DMS153 treated with DMSO at 0.1 percent for 48 hours (cell line): ENCODE measurements around the gene DNAH12.
"Not testable (repeated sequence)": the region's sequence is repeated elsewhere in the genome, so short reads cannot be mapped to it uniquely, and the experiment has no call there.

Source experiments
- DNase-seq: peaks from one replicate; lab custom pipeline; 2025; ENCODE audit not compliant: unreplicated experiment; lab: John Stamatoyannopoulos, UW

Gene DNAH12

GRCh38 chr3:57530071-57530608 lies 14.0 kb downstream of the DNAH12 start:
- DNase-seq = no peak

- no peak for DNase-seq
Measured at GRCh38 chr3:57518276-57518915, 25.7 kb downstream of the DNAH12 start.

GRCh38 chr3:57512166-57512565 lies 32.0 kb downstream of the DNAH12 start:
- no peak for DNase-seq

GRCh38 chr3:57505901-57506300 lies 38.2 kb downstream of the DNAH12 start:
- no peak for DNase-seq

- no peak for DNase-seq
Measured at GRCh38 chr3:57500506-57500905, 43.6 kb downstream of the DNAH12 start.

- DNase-seq = no peak
Measured at GRCh38 chr3:57497904-57498303, 46.2 kb downstream of the DNAH12 start.

- DNase-seq = no peak
Measured at GRCh38 chr3:57484563-57484962, 59.6 kb downstream of the DNAH12 start.

GRCh38 chr3:57477193-57477592 lies 67.0 kb downstream of the DNAH12 start:
- DNase-seq = not testable (repeated sequence)

GRCh38 chr3:57464801-57465200 lies 79.3 kb downstream of the DNAH12 start:
- no peak for DNase-seq

- DNase-seq = no peak
Measured at GRCh38 chr3:57464011-57464410, 80.1 kb downstream of the DNAH12 start.

GRCh38 chr3:57451150-57451846 lies 92.8 kb downstream of the DNAH12 start:
- DNase-seq = no peak

- not testable (repeated sequence) for DNase-seq
Measured at GRCh38 chr3:57449276-57449847, 94.8 kb downstream of the DNAH12 start.

GRCh38 chr3:57448489-57448888 lies 95.7 kb downstream of the DNAH12 start:
- DNase-seq = not testable (repeated sequence)

- DNase-seq = no peak
Measured at GRCh38 chr3:57446318-57446841, 97.8 kb downstream of the DNAH12 start.

- no peak for DNase-seq
Measured at GRCh38 chr3:57444469-57444868, 99.7 kb downstream of the DNAH12 start.

- DNase-seq = not testable (repeated sequence)
Measured at GRCh38 chr3:57440144-57440543, 104.0 kb downstream of the DNAH12 start.

- DNase-seq = not testable (repeated sequence)
Measured at GRCh38 chr3:57438460-57438859, 105.7 kb downstream of the DNAH12 start.

- DNase-seq = no peak
Measured at GRCh38 chr3:57436195-57436761, 107.9 kb downstream of the DNAH12 start.

- peak; percentile 6 for DNase-seq
Measured at GRCh38 chr3:57434041-57434440, 110.1 kb downstream of the DNAH12 start.

GRCh38 chr3:57423335-57423734 lies 120.8 kb downstream of the DNAH12 start:
- DNase-seq = no peak

- no peak for DNase-seq
Measured at GRCh38 chr3:57421336-57421735, 122.8 kb downstream of the DNAH12 start.
